Activated naive CD8-positive, alpha-beta T cell treated with anti-CD3 and anti-CD28 coated beads, Interleukin-2, amount 10 ng/mL, durations not matched to agents 7 days and 5 days (primary cell): ENCODE data around the gene PRRT4. TPM values are rescaled to one million over a fixed set of nuclear protein-coding genes. Genes with fewer than 3 reads are reported as not detected.
A peak's percentile ranks its signal among the peaks of the same experiment; 100 is the strongest.

Experiments used
- ATAC-seq: fragments of 150-1000 bp; cut with Tn5 transposase; one replicate; pipeline ENCODE4 v1.10.0; 2021; ENCODE audit warnings: low read depth, moderate library complexity
- POLR2A ChIA-PET: fragments of 350-600 bp; sonication (Branson Sonifier 250); formaldehyde crosslinking; loops from one replicate; lab custom pipeline; 2021; ENCODE audit warnings: antibody characterized with exemption; lab: Charles Lee
- DNase-seq: peaks from one replicate; pipeline ENCODE4 v3.0.0; 2021
- H3K27ac Mint-ChIP-seq: one replicate; pipeline ENCODE4 v1.8.0; 2022; ENCODE audit warnings: mild to moderate bottlenecking, mixed read lengths
- H3K27me3 Mint-ChIP-seq: one replicate; pipeline ENCODE4 v1.8.0; 2022; ENCODE audit warnings: mild to moderate bottlenecking, moderate library complexity, mixed read lengths
- H3K36me3 Mint-ChIP-seq: one replicate; pipeline ENCODE4 v1.8.0; 2021; ENCODE audit warnings: mild to moderate bottlenecking, mixed read lengths
- H3K4me1 Mint-ChIP-seq: one replicate; pipeline ENCODE4 v1.8.0; 2021; ENCODE audit warnings: mixed read lengths
- H3K4me3 Mint-ChIP-seq: one replicate; pipeline ENCODE4 v1.8.0; 2022; ENCODE audit warnings: mild to moderate bottlenecking, moderate library complexity, mixed read lengths
- H3K9me3 Mint-ChIP-seq: one replicate; pipeline ENCODE4 v1.8.0; 2021; ENCODE audit warnings: mixed read lengths
- total RNA-seq, 2 experiments: library from RNA; stranded (reverse); gene quantifications; one replicate each; pipeline ENCODE4 v1.2.3, GENCODE V29; 2021

The PRRT4 gene
- total RNA-seq, 2 experiments from 2014 or later = 0.28 to 0.30 TPM

DNA sequence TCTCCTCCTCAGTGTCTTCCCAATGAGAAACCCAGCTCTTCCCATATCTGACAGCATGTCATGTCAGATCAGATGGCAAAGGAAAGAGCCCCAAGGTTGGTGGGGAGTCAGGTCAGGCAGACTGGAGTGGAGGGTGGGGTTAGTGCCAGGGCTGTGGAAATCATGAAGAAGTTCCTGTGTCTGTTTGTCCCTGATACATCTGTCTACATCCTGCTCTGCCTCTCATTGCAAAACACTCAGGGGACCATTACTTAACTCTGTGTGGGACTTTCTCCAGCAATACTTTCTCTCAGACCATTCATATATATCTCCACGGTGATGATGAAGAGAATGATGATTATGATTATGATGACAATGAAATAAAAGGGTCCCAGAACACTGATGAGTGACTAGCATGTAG is 3.3 kb downstream of the PRRT4 start:
- no peaks in the 10 kb centered on the region for H3K36me3 Mint-ChIP-seq
- no peaks in the 10 kb centered on the region for H3K9me3 Mint-ChIP-seq
- peaks cover 21% of the 10 kb centered on the region for H3K4me1 Mint-ChIP-seq
- no peak for ATAC-seq
- POLR2A ChIA-PET = no interaction called here
- H3K27ac Mint-ChIP-seq = no peak overlapping the region
- DNase-seq = no peak
- no peak overlapping the region for H3K4me3 Mint-ChIP-seq
- peaks cover 50% of the 10 kb centered on the region for H3K27me3 Mint-ChIP-seq

DNA sequence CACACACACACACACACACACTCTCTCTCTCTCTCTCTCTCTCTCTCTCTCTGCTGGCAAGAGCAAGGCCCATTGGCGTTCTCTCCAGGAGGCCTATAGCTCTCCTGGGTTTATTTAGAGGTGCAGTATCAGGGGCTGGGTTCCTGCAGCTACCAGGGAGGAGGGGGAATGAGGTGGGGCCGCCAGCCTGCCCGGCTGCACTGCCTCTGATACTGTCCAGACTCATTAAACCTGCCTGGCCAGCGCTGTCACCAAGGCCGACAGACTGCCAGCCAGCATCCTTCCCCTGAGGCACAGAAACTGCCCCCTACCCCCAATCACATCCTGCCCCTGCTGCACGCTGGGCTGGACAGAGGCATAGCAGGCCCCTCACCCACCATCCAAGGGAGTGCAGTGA is 4.3 kb downstream of the PRRT4 start:
- Mint-ChIP-seq H3K27me3 (peaks cover 48% of the 10 kb centered on the region), H3K9me3 (no peaks in the 10 kb centered on the region), H3K4me3 (no peak overlapping the region), H3K36me3 (no peaks in the 10 kb centered on the region), H3K4me1 (peaks cover 18% of the 10 kb centered on the region), H3K27ac (no peak overlapping the region)
- POLR2A ChIA-PET = no interaction called here
- ATAC-seq (no peak), DNase-seq (no peak)

DNA sequence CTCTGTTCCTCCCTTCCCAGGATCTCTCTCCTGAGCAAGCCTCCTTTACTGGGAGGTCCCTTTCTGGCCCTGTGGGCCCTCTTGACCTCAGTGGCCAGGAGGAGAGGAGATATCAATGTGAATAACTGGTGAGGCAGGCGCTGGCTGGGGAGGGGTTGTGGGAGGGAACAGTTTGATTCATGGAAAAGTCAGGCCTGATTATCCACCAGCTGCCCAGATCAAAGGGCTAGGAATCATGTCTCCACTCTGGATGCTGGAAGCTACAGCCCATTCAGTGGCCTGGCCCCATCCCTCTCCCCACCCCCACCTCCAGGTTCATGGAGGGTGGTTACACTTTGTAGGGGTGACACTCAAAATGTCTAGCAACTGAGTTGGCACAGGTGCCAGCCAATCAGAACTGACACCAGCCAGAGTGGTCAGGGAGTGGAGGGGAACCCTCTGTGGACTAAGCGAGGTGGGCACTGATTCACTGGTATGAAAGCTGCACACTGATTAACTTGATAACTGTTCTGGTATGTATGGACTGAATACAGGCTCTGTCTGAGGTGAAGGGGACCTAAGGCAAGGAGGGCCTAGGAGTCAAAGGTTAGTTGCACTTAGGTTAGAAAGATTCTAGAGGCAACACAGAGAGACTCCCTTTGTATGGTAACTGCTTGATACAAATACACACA is 4.8 kb downstream of the PRRT4 start:
- Mint-ChIP-seq H3K27ac (no peak overlapping the region), H3K36me3 (no peaks in the 10 kb centered on the region), H3K9me3 (no peaks in the 10 kb centered on the region), H3K4me3 (no peak overlapping the region), H3K4me1 (peaks cover 12% of the 10 kb centered on the region), H3K27me3 (peaks cover 43% of the 10 kb centered on the region)
- DNase-seq (no peak), ATAC-seq (no peak)
- POLR2A ChIA-PET = no interaction called here

DNA sequence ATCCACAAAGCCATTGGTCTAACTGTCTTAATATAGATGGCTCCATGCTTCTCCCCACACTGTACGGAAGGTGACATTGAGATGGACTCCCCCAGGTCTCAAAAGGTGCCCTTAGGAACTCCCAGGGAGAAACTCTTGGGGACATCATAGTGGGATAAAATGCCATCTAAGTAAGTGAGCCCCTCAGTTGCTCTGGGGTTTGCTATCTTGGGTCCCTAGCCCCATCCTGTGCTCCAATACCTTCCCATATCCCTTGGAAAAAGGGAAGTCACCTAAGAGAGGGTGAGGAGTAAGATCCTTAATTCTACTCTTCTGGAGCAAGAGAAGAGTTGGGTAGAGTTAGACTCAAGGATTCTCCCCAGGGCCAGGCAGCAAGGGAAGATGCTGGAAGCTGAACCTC is 7.9 kb downstream of the PRRT4 start:
- Mint-ChIP-seq H3K27me3 (peaks cover 41% of the 10 kb centered on the region), H3K4me1 (peaks cover 7% of the 10 kb centered on the region), H3K36me3 (no peaks in the 10 kb centered on the region), H3K9me3 (no peaks in the 10 kb centered on the region), H3K27ac (no peak overlapping the region), H3K4me3 (no peak overlapping the region)
- DNase-seq (no peak), ATAC-seq (no peak)
- POLR2A ChIA-PET = no interaction called here

DNA sequence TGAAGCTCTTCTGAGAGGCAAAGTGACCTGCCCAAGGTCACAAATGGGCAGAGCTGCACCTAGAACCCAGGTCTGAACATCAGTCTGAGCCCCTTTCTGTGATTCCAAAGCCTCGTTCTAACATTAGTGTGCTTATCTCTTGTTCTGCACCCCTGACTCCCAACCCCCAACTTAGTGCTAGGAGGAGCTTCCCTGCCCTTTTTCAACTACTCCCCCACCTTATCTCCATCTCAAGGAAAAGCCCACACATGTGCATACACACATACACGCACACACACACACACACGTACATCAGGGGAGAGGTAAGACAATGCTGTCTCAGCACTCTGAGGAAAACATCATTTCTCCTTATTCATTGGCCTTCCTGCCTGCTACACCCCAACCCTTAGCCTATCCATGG is 8.3 kb downstream of the PRRT4 start:
- ATAC-seq (no peak), DNase-seq (no peak)
- H3K27ac Mint-ChIP-seq = no peak overlapping the region
- no peaks in the 10 kb centered on the region for H3K36me3 Mint-ChIP-seq
- peaks cover 7% of the 10 kb centered on the region for H3K4me1 Mint-ChIP-seq
- H3K9me3 Mint-ChIP-seq = no peaks in the 10 kb centered on the region
- POLR2A ChIA-PET = no interaction called here
- peak overlapping the region; percentile 33 for H3K4me3 Mint-ChIP-seq
- H3K27me3 Mint-ChIP-seq = peaks cover 39% of the 10 kb centered on the region

DNA sequence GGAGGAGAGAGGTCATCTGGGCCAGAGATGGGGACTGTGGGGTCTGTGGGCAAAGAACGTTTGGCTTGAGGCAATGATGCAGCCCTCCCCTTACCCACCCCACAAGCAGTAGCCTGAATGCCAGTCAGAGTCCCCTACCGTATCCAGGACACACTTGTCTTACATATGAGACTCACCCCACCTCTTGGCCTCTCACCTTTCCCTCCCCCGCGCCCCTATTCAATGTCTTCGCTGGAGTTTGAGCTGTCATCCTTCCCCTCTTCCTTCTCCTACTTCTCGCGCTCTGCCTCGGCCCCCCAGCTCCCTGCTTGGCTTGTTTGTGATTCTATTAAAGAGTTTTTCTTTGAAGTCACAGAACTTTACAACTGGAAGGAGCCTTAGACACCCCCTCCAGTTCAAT is 8.9 kb downstream of the PRRT4 start:
- H3K36me3 Mint-ChIP-seq = no peaks in the 10 kb centered on the region

DNA sequence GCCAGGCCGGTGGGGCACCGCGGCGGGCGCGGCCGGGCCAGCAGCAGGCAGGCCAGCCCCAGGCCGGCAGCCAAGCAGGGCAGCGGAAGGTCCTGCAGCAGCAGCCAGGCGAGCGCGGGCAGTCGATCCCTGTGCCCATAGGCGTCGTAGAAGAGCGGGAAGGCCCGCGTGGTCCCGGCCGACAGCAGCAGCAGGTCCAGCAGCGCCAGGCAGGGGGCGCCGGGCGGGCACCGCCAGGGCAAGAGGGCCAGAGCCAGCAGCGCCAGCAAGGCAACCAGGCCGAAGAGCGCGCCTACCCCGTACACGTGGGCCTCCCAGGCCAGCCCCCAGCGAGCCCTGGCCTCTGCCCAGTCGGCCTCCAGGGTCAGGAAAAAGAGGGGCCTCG is 9.3 kb downstream of the PRRT4 start:
- peak; percentile 53 for DNase-seq
- Mint-ChIP-seq H3K27me3 (peaks cover 44% of the 10 kb centered on the region), H3K36me3 (no peaks in the 10 kb centered on the region), H3K4me1 (peaks cover 7% of the 10 kb centered on the region), H3K27ac (no peak overlapping the region), H3K4me3 (no peak overlapping the region), H3K9me3 (no peaks in the 10 kb centered on the region)
- POLR2A ChIA-PET = no interaction called here
- peak; percentile 30 for ATAC-seq

More for the DNA sequence above, 8.9 kb downstream of the PRRT4 start:
- POLR2A ChIA-PET = no interaction called here
- no peak for DNase-seq
- Mint-ChIP-seq H3K4me3 (peak overlapping the region; percentile 33), H3K9me3 (no peaks in the 10 kb centered on the region), H3K27ac (no peak overlapping the region), H3K27me3 (peaks cover 41% of the 10 kb centered on the region), H3K4me1 (peaks cover 7% of the 10 kb centered on the region)
- ATAC-seq = no peak

DNA sequence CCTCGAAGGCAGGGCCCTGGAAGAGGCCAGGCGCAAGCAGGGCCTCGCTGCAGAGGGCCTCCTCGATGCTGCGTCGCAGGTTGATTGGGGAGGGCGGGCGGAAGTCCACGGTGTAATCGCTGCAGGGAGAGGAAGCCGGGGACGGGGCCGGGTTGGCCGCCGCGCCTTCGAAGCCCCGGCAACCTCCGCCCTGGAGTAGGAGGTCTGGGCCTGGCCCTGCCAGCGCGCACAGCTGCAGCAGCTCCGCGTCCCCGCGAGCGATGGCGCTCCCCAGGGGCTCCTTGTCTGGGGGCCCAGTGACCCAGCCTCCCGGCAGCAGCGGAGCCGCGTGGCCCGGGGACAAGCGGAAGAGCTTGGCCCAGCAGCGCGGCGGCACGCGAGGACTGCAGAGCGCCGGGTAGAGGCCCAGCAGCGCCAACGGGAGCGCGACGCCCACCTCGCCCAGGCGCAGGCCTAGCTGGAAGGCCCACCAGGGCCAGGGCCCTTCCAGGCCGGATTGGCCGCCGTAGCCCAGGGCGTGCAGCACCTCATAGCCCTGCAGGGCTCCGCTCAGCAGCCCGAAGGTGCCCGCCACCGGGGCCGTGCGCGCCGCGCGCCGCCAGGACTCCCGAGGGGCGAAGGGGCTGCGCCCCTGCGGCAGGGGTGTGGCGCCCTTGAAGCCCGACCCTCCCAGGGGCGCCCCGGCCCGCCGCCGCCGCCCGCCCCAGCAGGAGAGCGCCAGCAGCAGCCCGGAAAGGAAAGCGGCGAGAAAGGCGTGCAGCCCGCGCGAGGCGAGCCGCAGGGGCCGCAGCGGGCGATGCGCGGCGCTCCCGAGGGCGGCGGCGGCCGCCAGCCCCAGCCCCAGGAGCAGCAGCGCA is 10.0 kb downstream of the PRRT4 start:
- Mint-ChIP-seq H3K4me1 (peaks cover 7% of the 10 kb centered on the region), H3K9me3 (no peaks in the 10 kb centered on the region), H3K36me3 (no peaks in the 10 kb centered on the region), H3K27ac (no peak overlapping the region), H3K27me3 (peaks cover 44% of the 10 kb centered on the region), H3K4me3 (no peak overlapping the region)
- POLR2A ChIA-PET = no interaction called here
- peak; percentile 56 for DNase-seq
- peak; percentile 51 for ATAC-seq

DNA sequence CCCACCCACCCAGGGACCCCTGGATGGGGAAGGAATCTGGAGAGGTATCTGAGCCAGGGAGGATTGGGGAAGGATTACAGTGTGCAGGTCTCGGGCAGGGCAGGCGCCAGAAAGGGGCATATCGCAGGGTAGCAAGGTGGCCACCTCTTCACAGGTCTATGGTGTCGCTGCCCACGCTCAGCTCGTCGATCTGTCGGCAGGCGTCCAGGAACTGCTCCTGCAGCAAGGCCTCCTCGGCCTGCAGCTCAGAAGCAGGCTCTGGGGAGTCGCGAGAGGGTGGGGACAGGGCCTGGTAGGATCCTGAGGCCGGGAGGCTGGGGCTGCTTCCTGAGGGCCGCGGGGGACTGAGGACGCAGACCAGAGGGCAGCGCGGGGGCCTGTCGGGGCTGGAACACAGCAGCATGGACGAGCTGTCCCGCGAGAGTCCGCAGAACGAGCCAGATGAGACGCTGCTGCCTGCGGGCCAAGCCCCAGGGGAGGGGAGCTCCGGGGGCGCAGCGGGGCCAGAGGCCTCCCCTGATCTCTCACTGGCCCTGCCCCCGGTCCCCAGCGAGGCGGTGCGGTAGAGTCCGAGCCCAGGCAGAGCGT is 10.7 kb downstream of the PRRT4 start:
- POLR2A ChIA-PET = no interaction called here
- H3K27ac Mint-ChIP-seq = no peak overlapping the region
- peaks cover 44% of the 10 kb centered on the region for H3K27me3 Mint-ChIP-seq
- no peaks in the 10 kb centered on the region for H3K9me3 Mint-ChIP-seq
- no peak overlapping the region for H3K4me3 Mint-ChIP-seq
- ATAC-seq (no peak), DNase-seq (no peak)
- peaks cover 6% of the 10 kb centered on the region for H3K4me1 Mint-ChIP-seq
- no peaks in the 10 kb centered on the region for H3K36me3 Mint-ChIP-seq

DNA sequence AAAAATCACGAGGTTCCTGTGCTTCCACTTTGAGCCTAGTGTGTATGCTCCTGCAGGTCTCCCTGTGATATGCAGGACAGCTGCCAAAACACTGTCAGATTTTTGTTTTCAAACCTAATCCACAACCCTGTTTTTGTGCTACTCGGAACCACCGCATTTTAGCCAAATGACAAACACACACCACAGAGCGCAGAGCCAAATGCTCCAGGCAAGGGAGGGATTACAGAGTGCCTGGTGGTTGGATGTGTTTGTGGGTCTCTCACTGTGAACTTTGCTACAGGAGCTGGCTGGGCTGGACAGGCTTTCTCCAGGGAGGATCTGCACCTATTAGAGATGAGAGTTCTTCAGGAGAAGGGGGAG is 12.0 kb downstream of the PRRT4 start:
- H3K9me3 Mint-ChIP-seq = no peaks in the 10 kb centered on the region
- no peak overlapping the region for H3K27ac Mint-ChIP-seq
- H3K27me3 Mint-ChIP-seq = peaks cover 44% of the 10 kb centered on the region
- DNase-seq (no peak), ATAC-seq (no peak)
- H3K36me3 Mint-ChIP-seq = no peaks in the 10 kb centered on the region
- POLR2A ChIA-PET = interaction anchor here (1.6 kb wide), 1 partner anchor 40 kb away, joined by 3 read pairs; no protein-coding TSS in a partner anchor
- H3K4me1 Mint-ChIP-seq = peaks cover 1% of the 10 kb centered on the region
- H3K4me3 Mint-ChIP-seq = no peak overlapping the region

DNA sequence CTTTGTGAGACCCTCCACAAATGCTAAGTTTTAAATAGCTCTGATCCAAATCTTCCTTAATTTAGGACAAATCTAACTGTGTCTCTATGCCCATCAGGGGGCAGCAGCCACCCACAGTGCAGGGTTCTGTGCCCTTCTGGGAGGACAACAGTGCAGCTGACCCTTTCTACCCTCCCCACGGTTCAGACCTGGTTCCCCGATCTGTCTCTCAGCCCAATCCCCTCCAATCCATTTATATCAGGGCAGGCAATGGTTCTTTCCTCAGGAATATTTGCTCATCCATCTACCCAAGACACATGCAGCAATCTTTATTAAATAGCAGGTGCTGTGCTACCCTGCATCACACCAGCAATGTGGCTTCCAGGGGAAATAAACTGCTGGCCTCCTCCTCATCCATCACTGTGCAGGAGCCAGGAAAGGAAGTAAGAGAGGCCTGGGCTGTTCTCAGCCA is 13.8 kb downstream of the PRRT4 start:
- peaks cover 30% of the 10 kb centered on the region for H3K27me3 Mint-ChIP-seq
- POLR2A ChIA-PET = interaction anchor here (0.6 to 1.4 kb wide), 2 partner anchors 40 to 866 kb away, joined by 4 to 9 read pairs; no protein-coding TSS in a partner anchor
- ATAC-seq = no peak
- peak; percentile 57 for DNase-seq
- no peaks in the 10 kb centered on the region for H3K9me3 Mint-ChIP-seq
- no peak overlapping the region for H3K27ac Mint-ChIP-seq
- peaks cover 7% of the 10 kb centered on the region for H3K4me1 Mint-ChIP-seq
- no peak overlapping the region for H3K4me3 Mint-ChIP-seq
- H3K36me3 Mint-ChIP-seq = no peaks in the 10 kb centered on the region

DNA sequence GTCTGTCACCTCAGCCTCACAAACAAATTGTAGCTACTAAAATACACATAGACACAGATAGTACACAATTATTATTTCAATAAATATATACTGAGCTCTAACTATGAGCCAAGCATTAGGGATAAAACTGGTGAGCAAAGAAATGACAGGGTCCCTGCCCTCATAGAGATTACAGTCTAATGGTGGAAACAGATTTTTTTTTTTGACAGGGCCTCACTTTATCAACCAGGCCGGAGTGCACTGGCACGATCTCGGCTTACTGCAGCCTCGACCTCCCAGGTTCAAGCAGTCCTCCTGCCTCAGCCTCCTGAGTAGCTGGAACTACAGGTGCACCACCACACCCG is 17.1 kb downstream of the PRRT4 start:
- peaks cover 2% of the 10 kb centered on the region for H3K36me3 Mint-ChIP-seq
- H3K4me1 Mint-ChIP-seq = peaks cover 28% of the 10 kb centered on the region
- no peak overlapping the region for H3K27ac Mint-ChIP-seq
- POLR2A ChIA-PET = interaction anchor here (0.6 to 1.2 kb wide), 4 partner anchors 11 to 953 kb away, joined by 3 to 4 read pairs (median 3); partner anchors contain the start of gene HILPDA
- H3K4me3 Mint-ChIP-seq = peak overlapping the region; percentile 60
- DNase-seq (no peak), ATAC-seq (no peak)
- no peaks in the 10 kb centered on the region for H3K9me3 Mint-ChIP-seq
- peaks cover 14% of the 10 kb centered on the region for H3K27me3 Mint-ChIP-seq

DNA sequence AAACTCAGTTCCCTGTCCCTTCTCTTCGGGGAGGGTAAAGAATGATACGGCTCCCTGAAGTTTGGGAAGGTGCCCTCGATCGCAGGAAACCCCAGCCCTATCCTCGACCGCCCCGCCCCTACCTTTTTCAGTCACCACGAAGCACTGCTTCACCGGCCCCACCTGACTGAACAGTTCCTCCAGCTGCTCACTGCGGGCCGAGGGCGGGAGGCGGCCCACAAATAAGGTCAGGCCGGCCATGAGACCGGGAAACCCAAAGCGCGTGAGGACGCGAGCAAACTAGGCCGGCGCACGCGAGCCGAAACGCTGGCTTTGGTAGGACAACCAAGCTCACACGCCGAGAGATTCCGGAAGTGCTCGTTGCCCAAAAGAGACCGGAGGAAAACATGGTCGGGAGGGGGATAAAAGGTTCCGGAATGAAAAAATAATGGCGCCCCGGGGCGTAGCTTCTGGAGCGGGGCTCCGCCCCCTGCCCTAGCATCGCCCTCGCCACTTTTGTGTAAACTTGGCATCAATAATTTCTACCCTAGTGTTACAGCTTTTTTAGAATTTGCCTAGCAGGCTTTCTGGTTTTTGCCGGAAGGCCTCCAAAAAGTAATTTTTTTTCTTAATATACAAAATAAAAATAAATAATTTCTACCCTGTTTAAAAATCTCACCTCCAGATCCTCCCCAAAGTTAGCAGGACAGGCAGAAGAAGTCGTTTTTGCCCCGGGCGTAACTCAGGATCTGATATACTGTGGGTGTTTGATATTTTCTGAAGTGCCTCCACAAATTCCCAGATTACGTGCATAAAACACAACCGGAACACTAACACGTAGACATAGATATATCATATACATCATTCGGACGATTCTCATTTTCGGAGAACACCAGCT is 17.7 kb downstream of the PRRT4 start, which contains the start of gene RBM28:
Gene RBM28, minus strand, starts transcription at position 355 of the 877 bp plus-strand sequence. Its CDS starts 115 bp downstream, at position 240.
- POLR2A ChIA-PET = interaction anchor here (0.6 to 1.2 kb wide), 7 partner anchors 9 to 952 kb away, joined by 3 to 5 read pairs (median 3); partner anchors contain the start of genes HILPDA and TNPO3
- H3K36me3 Mint-ChIP-seq = peaks cover 2% of the 10 kb centered on the region
- peak; percentile 91 for ATAC-seq
- H3K4me3 Mint-ChIP-seq = peak within 1 kb of the TSS; percentile 94
- no peaks in the 10 kb centered on the region for H3K9me3 Mint-ChIP-seq
- H3K27ac Mint-ChIP-seq = peak within 1 kb of the TSS; percentile 91
- H3K4me1 Mint-ChIP-seq = peaks cover 28% of the 10 kb centered on the region
- peak; percentile 83 for DNase-seq
- H3K27me3 Mint-ChIP-seq = peaks cover 10% of the 10 kb centered on the region
